GM21390 (cell line): ENCODE data around the gene ADAM8.
"Not testable (repeated sequence)": the region's sequence is repeated elsewhere in the genome, so short reads cannot be mapped to it uniquely, and the experiment has no call there.

ENCODE experiments used
- ATAC-seq: cut with Tn5 transposase; IDR thresholded peaks from one replicate; pipeline ENCODE4 v1.9.1; 2021; ENCODE audit not compliant: unreplicated experiment

Gene ADAM8

GRCh38 chr10:133276435-133277201 lies at the start of gene ADAM8:
ADAM8 (minus strand) TSS chr10:133276868; CDS start chr10:133276817, 51 bp downstream.
- ATAC-seq = peak; percentile 49

- no peak for ATAC-seq
Observed at GRCh38 chr10:133326223-133326551, 49.5 kb upstream of the ADAM8 start.

GRCh38 chr10:133325440-133326222 lies 49.0 kb upstream of the ADAM8 start:
- no peak for ATAC-seq

- no peak for ATAC-seq
Observed at GRCh38 chr10:133324857-133325260, 48.2 kb upstream of the ADAM8 start.

GRCh38 chr10:133324198-133324792 lies 47.6 kb upstream of the ADAM8 start:
- ATAC-seq = no peak

GRCh38 chr10:133322064-133322709 lies 45.5 kb upstream of the ADAM8 start:
- ATAC-seq = not testable (repeated sequence)

GRCh38 chr10:133320852-133321422 lies 44.3 kb upstream of the ADAM8 start:
- ATAC-seq = not testable (repeated sequence)

GRCh38 chr10:133318494-133319127 lies 41.9 kb upstream of the ADAM8 start:
- no peak for ATAC-seq

GRCh38 chr10:133316732-133317131 lies 40.1 kb upstream of the ADAM8 start:
- no peak for ATAC-seq

GRCh38 chr10:133316266-133316665 lies 39.6 kb upstream of the ADAM8 start:
- no peak for ATAC-seq

GRCh38 chr10:133315847-133316246 lies 39.2 kb upstream of the ADAM8 start:
- no peak for ATAC-seq

GRCh38 chr10:133314911-133315310 lies 38.2 kb upstream of the ADAM8 start:
- no peak for ATAC-seq

- ATAC-seq = no peak
Observed at GRCh38 chr10:133313192-133313591, 36.5 kb upstream of the ADAM8 start.

GRCh38 chr10:133312769-133313145 lies 36.1 kb upstream of the ADAM8 start:
- no peak for ATAC-seq

GRCh38 chr10:133312016-133312768 lies 35.5 kb upstream of the ADAM8 start:
- no peak for ATAC-seq

GRCh38 chr10:133311570-133311969 lies 34.9 kb upstream of the ADAM8 start:
- no peak for ATAC-seq

- no peak for ATAC-seq
Observed at GRCh38 chr10:133310789-133311188, 34.1 kb upstream of the ADAM8 start.

- ATAC-seq = no peak
Observed at GRCh38 chr10:133310399-133310755, 33.7 kb upstream of the ADAM8 start.

- ATAC-seq = no peak
Observed at GRCh38 chr10:133309720-133310398, 33.2 kb upstream of the ADAM8 start.
